ENCODE results near the gene LRMDA. TPM values are rescaled to one million over a fixed set of nuclear protein-coding genes. Genes with fewer than 3 reads are reported as not detected.

The LRMDA gene
- total and polyA plus RNA-seq, 10 of the 15 experiments (the other 5 are each of a cell fraction or from before 2014, with no cell fraction given), result 0.07 to 0.54 (median 0.29) TPM; not detected in 4

GRCh38 chr10:76317078-76317477 lies 885.7 kb downstream of the LRMDA start:
- 25% methylated on average over 4 of the region's 4 CpGs for WGBS (ENCODE audit: insufficient coverage, insufficient replicate concordance, low lambda C conversion rate, missing lambda C conversion rate)
- FAIRE-seq (no peak), ATAC-seq (no peak), DNase-seq (ENCODE audit: low read depth, low spot score) (no peak)
- in situ Hi-C loops (cut with MboI) (no loop called here), intact Hi-C loops (cut with micrococcal nuclease; ENCODE audit: unreplicated experiment) (no loop called here)
- Histone ChIP-seq H3K27me3 (replicated peaks in 1 of 2; ENCODE audit: control insufficient read depth in 2 of 2, insufficient read depth in 2 of 2, low read length in 1 of 2) (no peaks in the 10 kb centered on the region), H3K36me3 (ENCODE audit: control insufficient read depth in 2 of 2, insufficient read depth in 2 of 2, low read length in 1 of 2) (no peaks in the 10 kb centered on the region), H3K4me2 (ENCODE audit: control insufficient read depth, insufficient read depth) (no peak overlapping the region), H4K20me1 (ENCODE audit: control insufficient read depth, insufficient read depth) (no peaks in the 10 kb centered on the region), H3K9me3 (replicated peaks; ENCODE audit: control insufficient read depth, insufficient read depth, low read length) (no peaks in the 10 kb centered on the region), H3K27ac (ENCODE audit: control insufficient read depth, insufficient read depth) (no peak overlapping the region), H3K9ac (ENCODE audit: control insufficient read depth, insufficient read depth, low read length) (no peak overlapping the region), H3K4me3 (no peak overlapping the region), H2AFZ (ENCODE audit: control insufficient read depth, low read depth, low read length) (no peak overlapping the region), H3K79me2 (ENCODE audit: control insufficient read depth, insufficient read depth, low read length) (no peaks in the 10 kb centered on the region), H3K4me1 (ENCODE audit: control insufficient read depth, insufficient read depth, low read length) (no peaks in the 10 kb centered on the region)
- CTCF ChIA-PET, result no interaction called here
- BruUV-seq (replicated peaks), result no TSS peak
- SMC1A ChIA-PET (ENCODE audit: uncharacterized antibody, unreplicated experiment), result no interaction called here
- RAD21 ChIA-PET (ENCODE audit: unreplicated experiment), result no interaction called here
- POLR2A ChIA-PET, result no interaction called here
- no peak for TF ChIP-seq GABPA (IDR thresholded peaks at IDR 0.05; ENCODE audit: low read depth)
- no peak for TF ChIP-seq TCF3 (IDR thresholded peaks at IDR 0.05; ENCODE audit: borderline replicate concordance, insufficient read depth, low read depth, low read length)
- TF ChIP-seq BCL11A (IDR thresholded peaks at IDR 0.05; ENCODE audit: low read depth, low read length), result no peak
- TF ChIP-seq BHLHE40 (IDR thresholded peaks at IDR 0.05; ENCODE audit: borderline replicate concordance in 1 of 2, low read depth in 2 of 2, low read length in 1 of 2), result no peak
- no peak for TF ChIP-seq PML (IDR thresholded peaks at IDR 0.05; ENCODE audit: low read length)
- no peak for TF ChIP-seq TCF7 (IDR thresholded peaks at IDR 0.05; ENCODE audit: borderline replicate concordance)
- TF ChIP-seq CUX1 (IDR thresholded peaks at IDR 0.05; ENCODE audit: insufficient replicate concordance, low read depth, low read length), result no peak
- TF ChIP-seq RELA (IDR thresholded peaks at IDR 0.05; ENCODE audit: borderline replicate concordance, partially characterized antibody), result no peak
- TF ChIP-seq TAF1 (IDR thresholded peaks at IDR 0.05; ENCODE audit: borderline replicate concordance, low read depth, low read length), result no peak
- no peak for TF ChIP-seq POLR2A (IDR thresholded peaks at IDR 0.05; ENCODE audit: low read depth, low read length)
- TF ChIP-seq IRF3 (IDR thresholded peaks at IDR 0.05), result no peak
- no peak for TF ChIP-seq TBL1XR1 (IDR thresholded peaks at IDR 0.05; ENCODE audit: low read depth, low read length)
- no peak for TF ChIP-seq CHD1 (IDR thresholded peaks at IDR 0.05; ENCODE audit: low read depth, low read length)
- TF ChIP-seq HDAC6 (IDR thresholded peaks at IDR 0.05; ENCODE audit: unreplicated experiment), result no peak
- no peak for TF ChIP-seq SUPT20H (IDR thresholded peaks at IDR 0.05; ENCODE audit: borderline replicate concordance, control insufficient read depth, low read depth, low read length)
- no peak for TF ChIP-seq CEBPZ (IDR thresholded peaks at IDR 0.05; ENCODE audit: low read depth, low read length)

All from GM12878 (cell line).